SU-DHL-6 (cell line): ENCODE measurements around the gene MMP23B.

ENCODE experiments used
- EZH2phosphoT487 ChIP-seq: fragments of 200-600 bp; sonication (generic), shearing (Covaris generic); conservative IDR thresholded peaks from 2 replicates; pipeline ENCODE4 v1.6.1; 2018; ENCODE audit warnings: mild to moderate bottlenecking, antibody characterized with exemption, low read length, moderate library complexity, mixed read lengths
- TF ChIP-seq, protein P1 (sequence below): fragments of 200-600 bp; sonication (generic); IDR thresholded peaks from one replicate; pipeline ENCODE4 v1.5.1; 2017; ENCODE audit warnings: antibody characterized with exemption, mild to moderate bottlenecking, low read length, moderate library complexity; ENCODE audit not compliant: insufficient read depth, poor library complexity, severe bottlenecking

DNA sequence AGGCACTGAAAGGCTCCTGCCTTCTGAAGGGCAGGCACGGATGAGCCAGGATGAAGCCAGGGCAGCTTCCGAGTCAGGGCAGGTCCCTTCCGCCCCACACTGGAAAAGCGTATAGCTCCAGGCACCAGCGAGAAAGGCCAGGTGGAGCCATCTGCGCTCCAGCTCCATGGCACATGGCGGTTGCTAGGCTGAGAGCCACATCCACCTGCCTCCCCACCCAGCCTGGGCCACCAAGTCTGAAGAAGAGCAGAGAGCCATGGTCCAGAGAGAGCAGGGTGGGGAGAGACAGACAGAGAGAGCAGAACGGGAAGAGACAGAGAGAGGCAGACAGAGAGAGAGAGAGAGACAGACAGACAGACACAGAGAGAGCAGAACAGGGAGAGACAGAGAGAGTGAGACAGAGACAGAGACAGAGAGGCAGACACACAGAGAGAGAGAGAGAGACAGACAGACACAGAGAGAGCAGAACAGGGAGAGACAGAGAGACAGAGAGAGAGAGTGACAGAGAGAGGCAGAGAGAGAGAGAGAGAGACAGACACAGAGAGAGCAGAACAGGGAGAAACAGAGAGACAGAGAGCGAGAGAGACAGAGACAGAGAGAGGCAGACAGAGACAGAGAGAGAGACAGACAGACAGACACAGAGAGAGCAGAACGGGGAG lies 37.2 kb upstream of the MMP23B start:
- TF ChIP-seq, protein P1, sequence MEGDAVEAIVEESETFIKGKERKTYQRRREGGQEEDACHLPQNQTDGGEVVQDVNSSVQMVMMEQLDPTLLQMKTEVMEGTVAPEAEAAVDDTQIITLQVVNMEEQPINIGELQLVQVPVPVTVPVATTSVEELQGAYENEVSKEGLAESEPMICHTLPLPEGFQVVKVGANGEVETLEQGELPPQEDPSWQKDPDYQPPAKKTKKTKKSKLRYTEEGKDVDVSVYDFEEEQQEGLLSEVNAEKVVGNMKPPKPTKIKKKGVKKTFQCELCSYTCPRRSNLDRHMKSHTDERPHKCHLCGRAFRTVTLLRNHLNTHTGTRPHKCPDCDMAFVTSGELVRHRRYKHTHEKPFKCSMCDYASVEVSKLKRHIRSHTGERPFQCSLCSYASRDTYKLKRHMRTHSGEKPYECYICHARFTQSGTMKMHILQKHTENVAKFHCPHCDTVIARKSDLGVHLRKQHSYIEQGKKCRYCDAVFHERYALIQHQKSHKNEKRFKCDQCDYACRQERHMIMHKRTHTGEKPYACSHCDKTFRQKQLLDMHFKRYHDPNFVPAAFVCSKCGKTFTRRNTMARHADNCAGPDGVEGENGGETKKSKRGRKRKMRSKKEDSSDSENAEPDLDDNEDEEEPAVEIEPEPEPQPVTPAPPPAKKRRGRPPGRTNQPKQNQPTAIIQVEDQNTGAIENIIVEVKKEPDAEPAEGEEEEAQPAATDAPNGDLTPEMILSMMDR = no peak
- no peak for TF ChIP-seq EZH2phosphoT487
